BJ (cell line): ENCODE data around the gene SLC26A1. TPM values are rescaled to one million over a fixed set of nuclear protein-coding genes. Genes with fewer than 3 reads are reported as not detected.

Source experiments
- CTCF ChIA-PET: fragments of 350-600 bp; formaldehyde crosslinking; extraction: SDS; loops from one replicate; lab custom pipeline; 2021; ENCODE audit warnings: antibody characterized with exemption, inconsistent platforms; lab: Yijun Ruan, JAX
- POLR2A ChIA-PET: fragments of 300-600 bp; sonication (Branson Sonifier 250); formaldehyde crosslinking; extraction: SDS; loops from one replicate; lab custom pipeline; 2021; ENCODE audit warnings: antibody characterized with exemption; lab: Charles Lee
- DNase-seq: peaks from one replicate; pipeline ENCODE4 v3.0.0-alpha.2; 2011; ENCODE audit warnings: low read depth
- H3K27me3 ChIP-seq: 2 replicates; pipeline ENCODE4 v1.6.0; 2011; ENCODE audit warnings: low read length; ENCODE audit not compliant: control insufficient read depth, insufficient read depth
- H3K36me3 ChIP-seq: 2 replicates; pipeline ENCODE4 v1.5.1; 2011; ENCODE audit warnings: low read length; ENCODE audit not compliant: control insufficient read depth, insufficient read depth
- H3K4me3 ChIP-seq: 2 replicates; pipeline ENCODE4 v1.5.1; 2011; ENCODE audit warnings: low read depth, mild to moderate bottlenecking, control low read depth, low read length
- CTCF ChIP-seq: IDR thresholded peaks from 2 replicates; pipeline ENCODE4 v1.5.1; 2011; ENCODE audit warnings: low read depth, mild to moderate bottlenecking, control low read depth, inconsistent platforms, low read length, moderate library complexity; ENCODE audit not compliant: insufficient read depth
- polyA minus RNA-seq: library from RNA; depleted of rRNA, polyadenylated mRNA; stranded (reverse); fragments of >200 nt; gene quantifications from 2 replicates; pipeline ENCODE4 v1.2.3, GENCODE V29; 2011; rRNA and poly(A)+ RNA removed
- polyA plus RNA-seq: library from polyadenylated mRNA; depleted of rRNA; stranded (reverse); fragments of >200 nt; gene quantifications from 2 replicates; pipeline ENCODE4 v1.2.3, GENCODE V29; 2011; rRNA removed

The SLC26A1 gene
- polyA plus RNA-seq = 0.09 TPM in 1 of 2 replicates, not detected in the other
- 0.24 TPM in 1 of 2 replicates, not detected in the other for polyA minus RNA-seq

GRCh38 chr4:993111-994029 lies at the start of gene SLC26A1:
Gene SLC26A1, minus strand, starts transcription at chr4:993404. Its CDS starts 1,701 bp downstream, at chr4:991703.
- DNase-seq = no peak
- CTCF ChIA-PET = interaction anchor here (0.6 kb wide), 1 partner anchor 309 kb away, joined by 3 read pairs; no protein-coding TSS in a partner anchor
- TF ChIP-seq CTCF = no peak
- POLR2A ChIA-PET = no interaction called here
- Histone ChIP-seq H3K36me3 (peaks cover 4% of the 10 kb centered on the region), H3K27me3 (peaks cover 17% of the 10 kb centered on the region), H3K4me3 (no peak within 1 kb of the TSS)

GRCh38 chr4:1042352-1043055 lies 49.3 kb upstream of the SLC26A1 start:
- ChIA-PET CTCF (no interaction called here), POLR2A (no interaction called here)
- no peaks in the 10 kb centered on the region for H3K27me3 ChIP-seq
- H3K36me3 ChIP-seq = no peaks in the 10 kb centered on the region
- TF ChIP-seq CTCF = no peak
- no peak overlapping the region for H3K4me3 ChIP-seq
- no peak for DNase-seq

- Histone ChIP-seq H3K36me3 (no peaks in the 10 kb centered on the region), H3K27me3 (no peaks in the 10 kb centered on the region), H3K4me3 (no peak overlapping the region)
- POLR2A ChIA-PET = no interaction called here
- CTCF ChIA-PET = interaction anchor here (0.9 kb wide), 1 partner anchor 11 kb away, joined by 3 read pairs; no protein-coding TSS in a partner anchor
- no peak for DNase-seq
- TF ChIP-seq CTCF = no peak
Observed at GRCh38 chr4:1041936-1042330, 48.7 kb upstream of the SLC26A1 start.

GRCh38 chr4:1041147-1041935 lies 48.1 kb upstream of the SLC26A1 start:
- Histone ChIP-seq H3K36me3 (no peaks in the 10 kb centered on the region), H3K4me3 (no peak overlapping the region), H3K27me3 (no peaks in the 10 kb centered on the region)
- POLR2A ChIA-PET = no interaction called here
- CTCF ChIA-PET = interaction anchor here (0.9 kb wide), 1 partner anchor 12 kb away, joined by 3 read pairs; no protein-coding TSS in a partner anchor
- no peak for DNase-seq
- no peak for TF ChIP-seq CTCF
